Activated naive CD4-positive, alpha-beta T cell treated with anti-CD3 and anti-CD28 coated beads, Interleukin-2, amount 10 ng/mL, durations not matched to agents 5 hours and 36 hours (primary cell): Measurements from ENCODE around the gene NPRL2. TPM values are rescaled to one million over a fixed set of nuclear protein-coding genes. Genes with fewer than 3 reads are reported as not detected.

Experiments used
- total RNA-seq, 2 experiments: library from RNA; stranded (reverse); gene quantifications; one replicate each; pipeline ENCODE4 v1.2.3, GENCODE V29; 2021

NPRL2 gene
- total RNA-seq = 10 to 100 TPM; 44.2 to 45.0 TPM

GRCh38 chr3:50350527-50351322 is at the start of gene NPRL2, which contains the start of gene CYB561D2:
Gene NPRL2 (minus strand): TSS chr3:50350775. CDS start chr3:50350652, 123 bp downstream.
Gene CYB561D2 (plus strand): TSS chr3:50350862. CDS start chr3:50351434, 572 bp downstream.

GRCh38 chr3:50358911-50359759 is 8.6 kb upstream of the NPRL2 start, which contains the start of gene TMEM115:
Gene TMEM115 (minus strand): TSS chr3:50359521. CDS start chr3:50359063, 458 bp downstream.

GRCh38 chr3:50345586-50346234 is 4.9 kb downstream of the NPRL2 start, which contains the start of gene ZMYND10:
Gene ZMYND10 (minus strand): TSS chr3:50345732. CDS start chr3:50345579, 153 bp downstream.

GRCh38 chr3:50340448-50341329 is 9.9 kb downstream of the NPRL2 start, which contains the start of gene RASSF1:
Gene RASSF1 (minus strand): TSS chr3:50340836. CDS start chr3:50340805, 31 bp downstream.

GRCh38 chr3:50327943-50328691 is 22.5 kb downstream of the NPRL2 start, which contains the start of gene TUSC2:
Gene TUSC2 (minus strand): TSS chr3:50328223. CDS start chr3:50328099, 124 bp downstream.

GRCh38 chr3:50322386-50323091 is 28.0 kb downstream of the NPRL2 start, which contains the start of gene HYAL2:
Gene HYAL2 (minus strand): TSS chr3:50322745. CDS start chr3:50320489, 2,256 bp downstream.

GRCh38 chr3:50303013-50303815 is 47.4 kb downstream of the NPRL2 start, which contains the start of gene HYAL1:
Gene HYAL1 (minus strand): TSS chr3:50303574. CDS start chr3:50302956, 618 bp downstream.

GRCh38 chr3:50298836-50299637 is 51.5 kb downstream of the NPRL2 start, which contains the start of the genes HYAL3 and NAA80:
Gene HYAL3 (minus strand): TSS chr3:50299405. CDS start chr3:50295602, 3,803 bp downstream.
Gene NAA80 (minus strand): TSS chr3:50299405. CDS start chr3:50297463, 1,942 bp downstream.

Other genes with a start within 250 kb of the NPRL2 start
- gene SEMA3F, start 195.5 kb downstream of the NPRL2 start, total RNA-seq = not detected
- not detected for gene GNAT1, start 159.2 kb downstream of the NPRL2 start, total RNA-seq
- not detected for gene SLC38A3, start 145.5 kb downstream of the NPRL2 start, total RNA-seq
- gene GNAI2, start 114.6 kb downstream of the NPRL2 start, total RNA-seq = 100 to 1,000 TPM; 372 to 387 TPM
- gene SEMA3B, start 81.6 kb downstream of the NPRL2 start, total RNA-seq = under 1 TPM; 0.30 to 0.34 TPM
- gene LSMEM2, start 71.7 kb downstream of the NPRL2 start, total RNA-seq = not detected
- 10 to 100 TPM; 54.2 to 58.4 TPM for gene IFRD2, start 58.3 kb downstream of the NPRL2 start, total RNA-seq
- 1 to 10 TPM; 6.3 to 7.0 TPM for gene HYAL3, start 51.4 kb downstream of the NPRL2 start, total RNA-seq
- 10 to 100 TPM; 33.2 to 35.3 TPM for gene NAA80, start 51.4 kb downstream of the NPRL2 start, total RNA-seq
- under 1 TPM; 0.24 to 0.40 TPM for gene HYAL1, start 47.2 kb downstream of the NPRL2 start, total RNA-seq
- gene HYAL2, start 28.0 kb downstream of the NPRL2 start, total RNA-seq = 1 to 10 TPM; 4.0 to 6.0 TPM
- 10 to 100 TPM; 15.5 TPM for gene TUSC2, start 22.6 kb downstream of the NPRL2 start, total RNA-seq
- gene RASSF1, start 9.9 kb downstream of the NPRL2 start, total RNA-seq = 100 to 1,000 TPM in 1 of 2 experiments, 10 to 100 TPM in 1; 96.2 to 102 TPM
- gene ZMYND10, start 5.0 kb downstream of the NPRL2 start, total RNA-seq = 1 to 10 TPM; 2.2 to 3.0 TPM
- gene CYB561D2, start 87 bp upstream of the NPRL2 start, total RNA-seq = 10 to 100 TPM; 33.7 to 35.8 TPM
- gene TMEM115, start 8.7 kb upstream of the NPRL2 start, total RNA-seq = 10 to 100 TPM; 19.0 to 19.8 TPM
- under 1 TPM; 0.60 to 0.63 TPM for gene CACNA2D2, start 152.9 kb upstream of the NPRL2 start, total RNA-seq
- gene C3orf18, start 217.0 kb upstream of the NPRL2 start, total RNA-seq = 10 to 100 TPM; 39.0 to 39.2 TPM
- gene HEMK1, start 218.7 kb upstream of the NPRL2 start, total RNA-seq = 10 to 100 TPM; 77.1 to 80.0 TPM